Hepatocyte (in vitro differentiated cells): Measurements from ENCODE around the gene RNF19B. TPM values are rescaled to one million over a fixed set of nuclear protein-coding genes. Genes with fewer than 3 reads are reported as not detected.

Source experiments
- DNase-seq: peaks from one replicate; pipeline ENCODE4 v3.0.0-alpha.2; 2016; ENCODE audit warnings: low spot score
- H2AFZ ChIP-seq: fragments of 200-600 bp; sonication (generic); 2 replicates; pipeline ENCODE4 v1.6.0; 2016; ENCODE audit warnings: antibody characterized with exemption, mild to moderate bottlenecking
- H3K27ac ChIP-seq: fragments of 200-600 bp; sonication (generic); 2 replicates; pipeline ENCODE4 v1.5.1; 2016; ENCODE audit warnings: mild to moderate bottlenecking
- H3K27me3 ChIP-seq: fragments of 200-600 bp; sonication (generic); 2 replicates; pipeline ENCODE4 v1.6.1; 2016
- H3K36me3 ChIP-seq: fragments of 200-600 bp; sonication (generic); replicated peaks from 2 replicates; pipeline ENCODE4 v1.5.1; 2016; ENCODE audit warnings: low read depth; ENCODE audit not compliant: insufficient read depth
- H3K4me1 ChIP-seq: fragments of 200-600 bp; sonication (generic); 2 replicates; pipeline ENCODE4 v1.5.1; 2016; ENCODE audit warnings: mild to moderate bottlenecking, moderate library complexity; ENCODE audit not compliant: insufficient read depth
- H3K4me2 ChIP-seq: fragments of 200-600 bp; sonication (generic); 2 replicates; pipeline ENCODE4 v1.6.0; 2016
- H3K4me3 ChIP-seq: fragments of 200-600 bp; sonication (generic); 2 replicates; pipeline ENCODE4 v1.5.1; 2016; ENCODE audit warnings: mild to moderate bottlenecking
- H3K79me2 ChIP-seq: fragments of 200-600 bp; sonication (generic); 2 replicates; pipeline ENCODE4 v1.6.0; 2017; ENCODE audit warnings: mild to moderate bottlenecking
- H3K9me2 ChIP-seq: fragments of 200-600 bp; sonication (generic); replicated peaks from 2 replicates; pipeline ENCODE4 v1.6.0; 2017; ENCODE audit warnings: mild to moderate bottlenecking; ENCODE audit not compliant: insufficient read depth
- H3K9me3 ChIP-seq: fragments of 200-600 bp; sonication (generic); 2 replicates; pipeline ENCODE4 v1.5.1; 2016; ENCODE audit warnings: low read depth, mild to moderate bottlenecking
- H4K20me1 ChIP-seq: fragments of 200-600 bp; sonication (generic); 2 replicates; pipeline ENCODE4 v1.6.0; 2016; ENCODE audit warnings: mild to moderate bottlenecking; ENCODE audit not compliant: insufficient read depth, poor library complexity, severe bottlenecking
- EZH2 ChIP-seq: fragments of 200-600 bp; sonication (generic); IDR thresholded peaks from 2 replicates; pipeline ENCODE4 v1.6.1; 2016; ENCODE audit warnings: antibody characterized with exemption, mild to moderate bottlenecking, borderline replicate concordance
- EZH2phosphoT487 ChIP-seq: fragments of 200-600 bp; sonication (generic); IDR thresholded peaks from one replicate; pipeline ENCODE4 v1.6.1; 2018; ENCODE audit warnings: antibody characterized with exemption, mild to moderate bottlenecking, low read depth, moderate library complexity; ENCODE audit not compliant: unreplicated experiment, severe bottlenecking
- WGBS: methylation state at CpG from one replicate; pipeline ENCODE4 v1.1.6; 2016; ENCODE audit warnings: low lambda C conversion rate; ENCODE audit errors: missing lambda C conversion rate; 5-methylcytosine and 5-hydroxymethylcytosine counted together
- polyA plus RNA-seq: library from polyadenylated mRNA; unstranded; fragments of >200 nt; fragmentation: Nextera tagmentation; extraction: Ambion mirVana; gene quantifications from 2 replicates; pipeline ENCODE4 v1.2.1, GENCODE V29; 2016
- total RNA-seq: library from RNA; depleted of rRNA; stranded (reverse); fragments of >200 nt; gene quantifications from 2 replicates; pipeline ENCODE4 v1.2.3, GENCODE V29; 2014
- TF ChIP-seq, protein P1 (sequence below): fragments of 200-600 bp; sonication (generic); IDR thresholded peaks from 2 replicates; pipeline ENCODE4 v1.5.1; 2016; ENCODE audit warnings: antibody characterized with exemption, mild to moderate bottlenecking; ENCODE audit not compliant: poor library complexity

RNF19B gene
- total and polyA plus RNA-seq, 2 experiments from 2014 or later: 15.5 to 16.1 TPM

DNA sequence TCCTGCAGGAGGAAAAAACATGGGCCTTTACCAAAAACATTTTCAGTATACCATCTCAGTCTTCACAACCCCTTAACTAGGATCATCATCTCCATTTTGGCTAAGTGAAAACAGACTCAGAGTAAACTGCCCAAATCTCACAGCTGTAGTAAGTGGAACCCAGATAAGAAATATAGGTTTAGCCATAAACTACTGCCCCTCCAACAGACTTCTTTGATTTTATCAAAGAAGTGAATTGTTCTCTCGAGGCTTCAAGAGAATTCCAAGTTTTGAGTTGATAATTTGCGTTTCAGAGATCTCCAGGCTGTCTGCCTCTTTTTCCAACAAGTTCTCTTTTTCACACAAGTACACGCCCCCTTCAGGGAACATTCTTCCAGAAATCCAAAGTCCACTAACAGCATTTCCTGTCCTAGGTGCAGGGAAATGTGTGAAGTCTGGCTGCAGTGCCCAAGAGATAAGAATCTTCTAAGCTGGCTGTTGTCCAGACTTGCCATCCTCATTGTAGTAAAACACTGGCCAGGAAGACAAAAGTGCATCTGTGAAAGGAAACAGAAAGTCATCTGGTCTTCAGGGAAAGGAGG is 30.8 kb downstream of the RNF19B start:
- Histone ChIP-seq H3K4me3 (no peak overlapping the region), H3K27ac (peak overlapping the region; percentile 82), H2AFZ (no peak overlapping the region), H3K36me3 (no peaks in the 10 kb centered on the region), H3K79me2 (no peaks in the 10 kb centered on the region), H3K9me3 (no peaks in the 10 kb centered on the region), H3K4me2 (peak overlapping the region; percentile 50), H3K9me2 (no peaks in the 10 kb centered on the region), H3K27me3 (no peaks in the 10 kb centered on the region), H4K20me1 (no peaks in the 10 kb centered on the region), H3K4me1 (peaks cover 21% of the 10 kb centered on the region)
- DNase-seq: peak; percentile 85
- no peak for TF ChIP-seq EZH2phosphoT487
- WGBS: 12% methylated on average over 3 of the region's 3 CpGs

DNA sequence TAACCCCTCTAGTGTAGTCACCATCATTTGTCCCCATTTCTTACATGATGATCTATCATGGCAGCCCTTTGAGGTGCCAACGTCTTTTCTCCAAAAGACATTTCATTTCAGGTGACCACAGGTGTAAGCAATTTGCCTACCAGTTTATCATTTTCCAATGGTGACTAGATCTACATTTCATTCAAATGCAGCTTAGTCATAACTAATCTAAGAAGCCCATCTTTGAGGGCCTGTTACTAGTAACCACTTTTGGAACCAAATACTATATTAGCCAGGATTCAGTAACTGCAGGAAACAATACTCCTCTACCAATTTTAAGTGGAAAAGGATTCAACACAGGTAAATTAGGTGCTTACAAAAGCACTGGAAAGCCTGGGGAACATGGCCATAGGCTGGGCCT is 32.8 kb downstream of the RNF19B start:
- no peak for DNase-seq
- Histone ChIP-seq H2AFZ (no peak overlapping the region), H3K79me2 (no peaks in the 10 kb centered on the region), H3K9me3 (no peaks in the 10 kb centered on the region), H3K36me3 (no peaks in the 10 kb centered on the region), H3K4me3 (no peak overlapping the region), H3K9me2 (no peaks in the 10 kb centered on the region), H3K4me2 (no peak overlapping the region), H4K20me1 (no peaks in the 10 kb centered on the region), H3K27ac (no peak overlapping the region), H3K4me1 (peaks cover 21% of the 10 kb centered on the region), H3K27me3 (no peaks in the 10 kb centered on the region)
- TF ChIP-seq, protein P1, sequence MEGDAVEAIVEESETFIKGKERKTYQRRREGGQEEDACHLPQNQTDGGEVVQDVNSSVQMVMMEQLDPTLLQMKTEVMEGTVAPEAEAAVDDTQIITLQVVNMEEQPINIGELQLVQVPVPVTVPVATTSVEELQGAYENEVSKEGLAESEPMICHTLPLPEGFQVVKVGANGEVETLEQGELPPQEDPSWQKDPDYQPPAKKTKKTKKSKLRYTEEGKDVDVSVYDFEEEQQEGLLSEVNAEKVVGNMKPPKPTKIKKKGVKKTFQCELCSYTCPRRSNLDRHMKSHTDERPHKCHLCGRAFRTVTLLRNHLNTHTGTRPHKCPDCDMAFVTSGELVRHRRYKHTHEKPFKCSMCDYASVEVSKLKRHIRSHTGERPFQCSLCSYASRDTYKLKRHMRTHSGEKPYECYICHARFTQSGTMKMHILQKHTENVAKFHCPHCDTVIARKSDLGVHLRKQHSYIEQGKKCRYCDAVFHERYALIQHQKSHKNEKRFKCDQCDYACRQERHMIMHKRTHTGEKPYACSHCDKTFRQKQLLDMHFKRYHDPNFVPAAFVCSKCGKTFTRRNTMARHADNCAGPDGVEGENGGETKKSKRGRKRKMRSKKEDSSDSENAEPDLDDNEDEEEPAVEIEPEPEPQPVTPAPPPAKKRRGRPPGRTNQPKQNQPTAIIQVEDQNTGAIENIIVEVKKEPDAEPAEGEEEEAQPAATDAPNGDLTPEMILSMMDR: no peak
- TF ChIP-seq EZH2phosphoT487 (no peak), EZH2 (no peak)
- 89% methylated on average over 1 of the region's 1 CpG for WGBS

GRCh38 chr1:32929366-32929765 is 35.2 kb downstream of the RNF19B start:
- Histone ChIP-seq H3K4me3 (no peak overlapping the region), H3K79me2 (no peaks in the 10 kb centered on the region), H3K9me2 (no peaks in the 10 kb centered on the region), H3K27ac (no peak overlapping the region), H4K20me1 (no peaks in the 10 kb centered on the region), H3K36me3 (no peaks in the 10 kb centered on the region), H2AFZ (no peak overlapping the region), H3K4me2 (no peak overlapping the region), H3K9me3 (no peaks in the 10 kb centered on the region), H3K27me3 (no peaks in the 10 kb centered on the region), H3K4me1 (peaks cover 26% of the 10 kb centered on the region)
- WGBS: 67% methylated on average over 2 of the region's 2 CpGs
- TF ChIP-seq EZH2 (no peak), EZH2phosphoT487 (no peak)
- no peak for DNase-seq

- no peaks in the 10 kb centered on the region for H3K9me3 ChIP-seq
- no peak overlapping the region for H3K4me3 ChIP-seq
- 72% methylated on average over 8 of the region's 8 CpGs for WGBS
- H3K9me2 ChIP-seq: no peaks in the 10 kb centered on the region
- no peaks in the 10 kb centered on the region for H4K20me1 ChIP-seq
- H3K4me1 ChIP-seq: peaks cover 22% of the 10 kb centered on the region
- DNase-seq: no peak
- H3K27ac ChIP-seq: no peak overlapping the region
- H3K4me2 ChIP-seq: no peak overlapping the region
- TF ChIP-seq, protein P1: no peak
- TF ChIP-seq EZH2: no peak
- no peak for TF ChIP-seq EZH2phosphoT487
- no peak overlapping the region for H2AFZ ChIP-seq
- no peaks in the 10 kb centered on the region for H3K27me3 ChIP-seq
- no peaks in the 10 kb centered on the region for H3K36me3 ChIP-seq
- H3K79me2 ChIP-seq: no peaks in the 10 kb centered on the region
Observed at GRCh38 chr1:32928715-32929114, 35.9 kb downstream of the RNF19B start.
